NCI-H2196 treated with DMSO at 0.1 percent for 48 hours (cell line): Measurements from ENCODE around the gene FSD1.
"Not testable (repeated sequence)": the region's sequence is repeated elsewhere in the genome, so short reads cannot be mapped to it uniquely, and the experiment has no call there.

Experiments used
- DNase-seq: peaks from one replicate; lab custom pipeline; 2025; ENCODE audit not compliant: unreplicated experiment; lab: John Stamatoyannopoulos, UW

The FSD1 gene

DNA sequence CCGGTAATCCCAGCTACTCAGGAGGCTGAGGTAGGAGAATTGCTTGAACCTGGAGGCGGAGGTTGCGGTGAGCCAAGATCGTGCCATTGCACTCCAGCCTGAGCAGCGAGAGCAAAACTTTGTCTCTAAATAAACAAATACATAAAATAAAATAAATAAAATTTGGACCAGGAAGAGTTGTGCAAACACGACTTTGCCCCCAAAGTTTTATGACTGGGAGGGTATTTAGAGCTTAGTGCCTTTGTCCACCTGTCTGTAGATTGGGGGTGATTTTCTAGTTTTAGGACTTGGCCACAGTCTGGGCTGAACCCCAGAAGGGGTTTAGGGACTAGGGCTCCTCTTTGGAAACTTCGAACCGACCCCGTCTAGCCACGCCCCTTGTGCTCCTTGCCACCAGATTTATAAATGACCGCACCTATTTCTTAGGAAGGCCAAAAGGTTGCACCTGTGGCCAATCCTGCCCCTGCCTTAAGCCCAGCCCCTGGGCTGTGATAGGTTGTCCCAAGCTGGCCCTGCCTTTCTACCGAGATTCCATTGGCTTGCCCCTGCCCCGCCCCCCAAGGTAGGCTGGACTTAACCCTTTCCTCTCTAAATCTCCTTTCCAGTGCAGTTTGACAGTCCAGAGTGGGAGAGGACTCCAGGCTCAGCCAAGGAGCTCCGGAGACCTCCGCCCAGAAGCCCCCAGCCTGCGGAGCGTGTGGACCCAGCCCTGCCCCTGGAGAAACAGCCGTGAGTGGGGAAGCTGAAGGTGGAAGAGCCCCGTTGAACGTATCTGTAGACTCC is 20.0 kb upstream of the FSD1 start:
- DNase-seq = peak; percentile 16

DNA sequence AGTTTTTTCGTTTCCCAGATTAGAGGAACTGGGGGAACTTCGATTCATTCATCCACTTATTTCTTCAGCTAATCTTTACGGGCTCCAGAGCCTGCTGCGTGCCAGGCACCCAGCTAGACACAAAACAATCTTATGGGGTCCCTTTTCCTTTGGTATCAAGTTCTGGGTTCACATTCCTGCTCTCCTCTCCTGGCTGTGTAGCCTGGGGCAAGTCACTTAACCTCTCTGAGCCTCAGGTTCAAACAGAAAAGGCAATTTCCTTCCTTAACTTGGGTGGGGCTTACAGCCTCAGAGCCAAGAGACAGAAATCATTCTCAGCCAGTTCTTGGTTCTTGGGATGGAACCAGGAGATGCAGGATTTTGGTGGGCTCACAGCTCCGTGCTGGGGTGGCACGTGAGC is 19.4 kb upstream of the FSD1 start:
- DNase-seq = no peak

DNA sequence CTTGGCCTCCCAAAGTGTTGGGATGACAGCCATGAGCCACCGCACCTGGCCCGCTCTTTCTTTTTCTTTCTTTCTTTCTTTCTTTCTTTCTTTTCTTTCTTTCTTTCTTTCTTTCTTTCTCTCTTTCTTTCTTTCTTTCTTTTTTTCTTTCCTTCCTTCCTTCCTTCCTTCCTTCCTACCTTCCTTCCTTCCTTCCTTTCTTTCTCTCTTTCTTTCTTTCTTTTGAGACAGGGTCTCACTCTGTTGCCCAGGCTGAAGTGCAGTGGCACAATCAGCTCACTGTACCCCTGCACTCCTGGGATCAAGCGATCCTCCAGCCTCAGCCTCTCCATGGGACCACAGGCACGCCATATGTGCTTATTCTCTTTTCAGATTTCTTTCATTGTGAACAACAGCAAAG is 18.3 kb upstream of the FSD1 start:
- not testable (repeated sequence) for DNase-seq

DNA sequence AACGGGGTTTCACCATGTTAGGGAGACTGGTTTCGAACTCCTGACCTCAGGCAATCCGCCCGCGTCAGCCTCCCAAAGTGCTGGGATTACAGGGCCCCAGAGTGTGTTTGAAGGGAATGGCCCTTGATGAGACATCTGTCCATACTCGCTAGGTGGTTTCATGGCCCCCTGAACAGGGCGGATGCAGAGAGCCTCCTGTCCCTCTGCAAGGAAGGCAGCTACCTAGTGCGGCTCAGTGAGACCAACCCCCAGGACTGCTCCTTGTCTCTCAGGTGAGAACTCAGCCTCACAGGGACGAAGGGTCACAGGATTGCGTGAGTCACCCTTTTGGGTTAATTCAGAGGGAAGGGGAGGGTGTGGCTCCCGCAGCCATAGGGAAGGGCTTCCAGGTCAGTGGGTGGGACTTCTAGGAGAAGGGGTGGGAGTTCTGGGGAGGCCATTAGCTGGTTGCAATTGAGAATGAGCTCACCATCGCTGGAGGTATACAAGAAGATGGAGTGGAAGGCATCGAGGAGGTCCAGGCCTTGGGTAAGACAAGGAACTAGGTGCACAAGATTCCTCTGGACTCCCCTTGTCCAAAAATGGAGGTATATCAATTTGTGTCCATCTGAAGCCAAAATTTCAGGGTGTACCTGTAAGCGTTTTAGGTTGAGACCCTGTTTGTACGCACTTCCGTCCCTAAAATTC is 16.2 kb upstream of the FSD1 start:
- no peak for DNase-seq

DNA sequence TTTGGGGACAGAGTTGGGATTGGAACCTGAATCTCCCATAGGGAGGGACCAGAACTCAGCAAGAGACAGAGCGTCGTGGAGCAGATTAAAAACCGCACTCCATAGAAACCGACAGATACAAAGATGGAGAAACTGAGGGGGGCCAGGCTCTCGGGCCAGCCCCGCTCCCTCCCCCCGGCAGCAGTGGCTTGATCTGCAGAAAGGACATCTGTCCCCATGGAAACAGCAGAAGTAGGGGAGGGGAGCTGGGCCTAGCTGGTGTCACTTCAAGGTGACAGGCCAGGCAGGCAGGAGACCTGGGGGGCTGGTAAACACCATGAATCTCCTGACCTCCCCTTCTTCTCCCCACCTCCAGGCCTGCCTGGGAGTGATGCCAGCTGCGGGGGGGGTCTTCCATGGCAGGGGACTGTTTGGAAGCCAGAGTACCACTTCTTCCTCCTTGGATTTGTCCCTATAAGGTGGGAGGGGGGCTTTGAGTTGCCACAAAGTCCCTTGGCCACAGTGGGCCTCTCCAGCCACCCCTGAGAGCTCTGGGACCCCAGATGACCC is 13.1 kb upstream of the FSD1 start:
- no peak for DNase-seq

DNA sequence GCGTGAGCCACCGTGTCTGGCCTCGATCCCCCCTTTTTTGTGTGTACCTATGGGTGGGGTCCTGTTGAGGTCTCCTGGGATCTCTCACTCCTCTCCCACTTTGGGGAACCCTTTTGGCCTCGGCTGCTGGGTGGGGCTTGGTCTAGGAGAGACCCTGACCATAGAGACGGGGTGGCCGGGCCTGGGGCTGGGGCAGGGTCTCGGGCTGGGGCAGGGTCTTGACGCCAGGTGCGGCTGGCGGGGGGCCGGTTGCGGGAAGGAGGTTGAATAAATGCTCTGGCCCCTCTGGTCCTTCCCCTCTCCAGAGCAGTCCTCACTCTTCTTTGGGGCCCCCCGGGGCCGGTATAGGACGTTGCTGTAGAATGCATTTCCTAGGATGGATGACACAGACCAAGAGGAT is 11.9 kb upstream of the FSD1 start:
- DNase-seq = no peak

DNA sequence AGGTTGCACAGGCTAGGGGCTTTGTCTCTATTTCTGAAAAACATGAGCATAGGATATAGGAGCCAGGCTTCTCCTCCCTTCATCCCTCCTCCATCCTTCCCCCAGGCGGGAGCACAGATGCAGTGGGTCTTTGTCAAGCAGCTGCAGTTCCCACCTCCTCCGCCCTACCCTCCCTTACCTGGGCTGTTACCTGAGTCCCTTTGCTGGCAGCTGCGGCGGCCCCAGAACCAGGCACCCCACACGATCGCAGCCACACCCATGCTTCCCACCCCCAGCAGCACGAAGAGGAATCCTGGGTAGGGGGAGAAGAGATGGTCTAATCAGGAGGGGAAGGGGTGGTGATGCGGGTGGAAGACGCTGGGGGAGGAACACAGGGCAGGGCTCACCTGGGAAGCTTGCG is 10.0 kb upstream of the FSD1 start:
- DNase-seq = no peak

DNA sequence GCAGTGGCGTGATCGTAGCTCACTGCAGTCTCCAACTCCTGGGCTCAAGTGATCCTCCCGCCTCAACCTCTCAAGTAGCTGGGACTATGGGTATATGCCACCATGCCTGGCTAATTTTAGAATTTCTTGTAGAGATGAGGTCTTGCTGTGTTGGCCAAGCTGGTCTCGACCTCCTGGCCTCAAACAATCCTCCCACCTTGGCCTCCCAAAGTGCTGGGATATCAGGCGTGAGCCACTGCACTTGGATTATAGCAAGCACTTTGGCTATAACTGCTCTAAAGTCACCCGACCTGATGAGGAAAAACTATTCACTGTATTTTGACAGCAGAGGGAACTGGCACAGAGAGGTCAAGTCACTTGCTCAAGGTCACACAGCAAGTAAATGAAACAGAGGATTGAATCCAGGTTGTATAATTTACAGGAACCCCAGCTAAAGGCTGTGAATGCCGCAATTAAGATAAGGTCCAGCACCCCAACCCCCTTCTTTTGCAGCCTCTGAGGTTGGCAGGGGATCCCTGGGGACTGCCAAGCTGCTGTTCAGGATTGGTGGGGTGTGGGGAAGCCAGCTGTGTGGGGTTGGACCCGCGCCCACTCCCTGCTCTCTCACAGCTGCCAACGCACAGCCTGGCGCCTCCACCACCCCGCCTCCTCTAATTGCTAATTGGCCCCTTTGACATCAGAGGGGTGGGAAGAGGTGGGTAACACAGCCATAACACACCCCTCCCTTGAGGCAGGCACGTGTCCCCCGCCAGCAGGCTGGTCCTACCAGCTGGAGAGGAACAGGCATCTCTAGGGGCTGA is 8.2 kb upstream of the FSD1 start:
- peak; percentile 71 for DNase-seq

DNA sequence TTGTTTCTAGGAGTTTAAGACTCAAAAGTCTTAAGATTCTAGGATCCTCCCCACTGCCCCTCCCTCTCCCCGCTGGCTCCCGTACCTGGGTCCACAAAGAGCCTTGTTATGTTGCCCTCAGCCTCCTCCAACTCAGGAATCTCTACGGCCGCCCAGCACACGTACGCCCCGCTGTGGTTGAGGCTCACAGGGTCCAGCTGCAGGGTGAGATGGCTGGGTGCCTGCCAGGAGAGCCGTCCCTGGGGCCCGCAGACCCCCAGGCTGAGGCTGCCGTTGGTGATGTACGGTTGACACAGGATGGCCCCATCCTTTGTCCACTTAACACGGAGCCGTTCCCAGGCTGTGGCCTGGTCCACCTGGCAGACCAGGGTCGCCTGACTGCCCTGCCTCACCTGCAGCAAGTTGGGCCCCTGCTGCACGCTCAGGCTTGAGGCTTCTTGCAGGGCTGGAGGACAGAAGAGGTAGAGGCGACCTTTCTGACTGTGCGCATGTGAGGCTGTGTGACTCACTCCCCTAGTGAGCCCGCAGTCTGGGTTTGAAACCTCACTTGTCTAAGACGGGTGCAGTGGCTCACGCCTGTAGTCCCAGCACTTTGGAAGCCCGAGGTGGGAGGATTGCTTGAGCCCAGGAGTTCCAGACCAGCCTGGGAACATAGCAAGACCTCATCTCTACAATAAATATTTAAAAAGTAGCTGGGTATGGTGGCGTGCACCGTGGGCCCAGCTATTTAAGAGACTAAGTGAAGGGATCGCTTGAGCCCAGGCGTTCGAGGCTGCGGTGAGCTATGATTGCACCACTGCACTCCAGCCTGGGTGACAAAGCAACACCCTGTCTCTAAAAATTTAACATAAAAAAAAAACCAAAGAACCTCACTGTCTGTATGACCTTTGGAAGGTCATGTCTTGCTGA is 6.2 kb upstream of the FSD1 start:
- DNase-seq = no peak

DNA sequence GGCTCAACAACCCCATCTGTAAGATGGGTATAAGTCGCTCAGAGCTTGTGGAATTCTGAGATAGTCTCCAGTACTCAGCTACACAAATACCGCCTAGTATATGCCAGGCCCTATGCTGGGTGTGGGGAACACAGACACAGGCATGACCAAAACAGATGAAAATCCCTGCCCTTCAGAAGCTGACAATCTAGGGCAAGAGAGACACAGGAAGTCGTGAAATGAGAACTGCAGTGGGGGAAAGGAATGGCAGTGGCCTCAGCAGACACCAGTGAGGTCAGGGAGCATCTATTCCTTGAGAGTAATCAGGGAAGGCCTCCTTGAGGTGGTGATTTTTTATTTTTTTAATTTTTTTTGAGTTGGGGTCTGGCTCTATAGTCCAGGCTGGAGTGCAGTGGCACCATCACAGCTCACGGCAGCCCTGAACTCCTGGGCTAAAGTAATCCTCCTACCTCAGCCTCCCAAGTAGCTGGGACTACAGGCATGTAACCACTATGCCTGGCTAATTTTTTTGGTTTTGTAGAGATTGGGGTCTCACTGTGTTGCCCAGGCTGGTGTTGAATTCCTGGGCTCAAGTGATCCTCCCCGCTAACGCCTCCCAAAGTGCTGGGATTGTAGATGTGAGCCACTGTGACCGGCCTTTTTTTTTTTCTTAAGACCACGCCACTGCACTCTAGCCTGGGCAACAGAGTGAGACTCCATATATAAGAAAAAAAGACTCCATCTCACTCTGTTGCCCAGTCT is 5.4 kb upstream of the FSD1 start:
- no peak for DNase-seq

DNA sequence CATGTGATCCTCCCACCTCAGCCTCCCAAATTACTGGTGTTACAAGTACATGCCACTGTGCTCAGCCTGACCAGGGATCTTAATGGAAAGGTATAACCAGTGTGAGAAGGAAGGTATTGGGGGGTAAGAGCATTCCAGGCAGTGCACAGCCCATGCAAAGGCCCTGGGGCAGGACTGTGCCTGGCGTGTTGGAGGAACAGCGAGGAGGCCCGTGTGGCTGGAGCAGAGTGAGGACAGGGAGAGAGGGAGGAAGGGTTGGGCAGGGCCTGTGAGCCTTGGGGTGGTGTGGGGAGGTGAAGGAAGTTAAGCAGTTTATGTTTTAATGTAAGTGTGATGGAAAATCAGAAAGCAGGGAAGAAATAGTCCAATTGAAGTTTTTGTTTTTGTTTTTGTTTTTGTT is 3.8 kb upstream of the FSD1 start:
- DNase-seq = no peak

DNA sequence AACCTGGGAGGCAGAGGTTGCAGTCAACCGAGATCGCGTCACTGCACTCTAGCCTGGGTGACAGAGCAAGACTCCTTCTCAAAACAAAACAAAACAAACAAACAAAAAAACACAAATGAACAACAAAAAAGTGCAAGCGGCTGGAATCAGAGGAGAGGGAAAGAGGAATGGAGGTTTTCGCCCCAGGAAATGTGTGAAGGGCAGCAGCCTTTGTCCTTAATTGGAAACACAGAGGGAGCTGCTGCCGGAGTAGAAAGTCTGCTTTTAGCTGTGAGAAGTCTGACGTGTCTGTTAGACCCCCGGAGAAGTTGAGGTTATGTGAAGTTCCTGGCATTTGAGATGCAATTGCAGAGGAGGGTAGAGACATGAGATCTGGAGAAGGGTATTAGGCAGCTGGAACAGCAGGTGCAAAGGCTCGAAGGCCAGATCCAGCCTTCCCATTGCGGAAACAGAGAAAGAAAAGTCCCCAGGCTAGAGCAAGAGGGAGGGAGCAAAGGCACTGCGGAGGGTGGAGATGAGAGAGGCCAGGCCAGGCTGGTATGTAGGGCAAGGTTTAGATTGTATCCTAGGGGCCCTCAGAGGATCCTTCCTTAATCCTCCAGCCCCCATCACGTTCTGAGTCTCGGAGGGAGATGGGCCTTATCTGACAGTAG is 2.7 kb upstream of the FSD1 start:
- no peak for DNase-seq

DNA sequence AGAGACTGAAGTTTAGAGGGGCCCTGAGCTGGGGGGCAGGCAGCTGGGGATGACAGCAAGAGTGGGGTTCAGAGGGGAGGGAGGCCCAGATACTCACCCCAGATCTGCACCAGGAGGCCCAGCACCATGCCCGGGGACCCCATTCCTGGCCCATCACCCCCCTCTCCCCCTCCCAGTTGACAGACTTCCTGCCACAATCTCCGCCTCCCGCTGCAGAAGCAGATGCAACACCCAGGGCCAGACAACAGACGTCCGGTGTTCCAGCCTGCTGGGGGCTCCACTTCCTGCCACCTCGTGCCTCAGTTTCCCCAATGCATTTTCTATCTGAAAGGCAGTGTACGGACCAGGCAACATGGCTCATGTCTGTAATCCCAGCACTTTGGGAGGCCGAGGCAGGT is 2.2 kb upstream of the FSD1 start, which contains the start of gene TMIGD2:
Gene TMIGD2 (minus strand): TSS at position 147 of the 398 bp plus-strand sequence. CDS start 4 bp downstream, at position 143.
- DNase-seq = no peak

DNA sequence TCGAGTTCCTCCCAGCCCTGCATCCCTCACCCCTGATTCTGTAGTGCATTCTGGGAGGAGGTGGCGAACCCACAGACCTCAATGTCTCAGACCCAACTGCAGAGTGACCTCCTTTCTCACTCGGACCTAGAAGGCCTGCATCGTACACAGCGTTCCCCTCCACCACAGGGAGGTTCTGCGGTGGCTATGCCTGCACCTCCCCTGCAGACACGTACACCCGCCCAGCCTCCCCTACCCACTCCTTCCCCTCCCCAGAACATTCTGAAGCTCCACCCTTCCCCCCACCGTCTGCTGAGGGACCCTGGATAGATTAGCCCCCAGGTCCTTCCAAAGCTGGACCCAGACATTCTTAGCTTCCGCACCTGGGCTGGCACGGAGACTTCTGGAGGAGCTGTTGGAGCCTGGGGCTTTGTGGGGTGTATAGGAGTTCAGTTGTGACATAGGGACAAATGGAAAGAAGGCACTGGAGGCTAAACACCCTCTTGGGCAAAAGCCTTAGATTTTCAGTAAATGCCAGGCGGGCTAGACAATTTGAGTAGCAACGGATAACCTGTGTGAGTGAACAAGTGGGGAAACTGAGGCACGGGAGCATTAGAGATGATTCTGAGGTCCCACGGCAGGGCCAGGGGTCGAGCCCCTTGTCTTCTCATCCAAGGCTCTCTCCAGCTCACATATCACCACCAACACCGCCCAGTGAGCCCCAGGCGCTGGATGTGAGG is 420 bp upstream of the FSD1 start:
- DNase-seq = no peak

DNA sequence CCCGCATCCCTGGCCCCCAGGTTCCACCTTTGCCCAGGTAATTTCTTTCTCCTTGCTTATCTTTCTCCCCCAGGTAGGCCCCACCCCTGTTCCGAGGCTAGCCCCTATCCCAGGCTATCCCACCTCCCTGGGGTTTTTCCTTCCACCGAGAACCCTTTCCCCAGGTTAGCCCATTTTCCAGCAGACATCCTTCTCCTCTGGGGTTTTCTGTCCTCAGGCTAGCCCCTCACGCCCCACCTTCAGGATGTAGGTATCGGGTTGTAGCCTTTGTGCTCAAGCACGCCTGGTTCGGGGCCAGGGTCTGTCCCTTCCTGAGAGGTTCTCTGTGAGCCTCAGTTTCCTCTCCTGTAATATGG is 837 bp downstream of the FSD1 start:
- no peak for DNase-seq

DNA sequence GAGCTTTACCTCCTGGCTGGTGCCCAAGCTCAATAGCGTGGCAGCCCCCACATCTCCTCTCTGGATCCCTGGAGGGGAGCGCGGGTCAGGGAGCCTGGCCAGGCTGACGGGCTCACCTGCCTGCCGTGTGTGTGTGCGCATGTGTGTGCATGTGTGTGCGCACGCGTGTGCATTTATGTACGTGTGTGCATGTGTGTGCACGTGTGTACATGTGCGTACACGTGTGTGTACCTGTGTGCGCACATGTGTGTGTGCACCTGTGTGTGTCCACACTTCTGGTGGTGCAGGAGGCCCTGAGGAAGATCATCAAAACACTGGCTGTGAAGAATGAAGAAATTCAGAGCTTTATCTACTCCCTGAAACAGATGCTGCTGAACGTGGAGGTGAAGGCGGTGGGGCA is 1.3 kb downstream of the FSD1 start:
- no peak for DNase-seq

DNA sequence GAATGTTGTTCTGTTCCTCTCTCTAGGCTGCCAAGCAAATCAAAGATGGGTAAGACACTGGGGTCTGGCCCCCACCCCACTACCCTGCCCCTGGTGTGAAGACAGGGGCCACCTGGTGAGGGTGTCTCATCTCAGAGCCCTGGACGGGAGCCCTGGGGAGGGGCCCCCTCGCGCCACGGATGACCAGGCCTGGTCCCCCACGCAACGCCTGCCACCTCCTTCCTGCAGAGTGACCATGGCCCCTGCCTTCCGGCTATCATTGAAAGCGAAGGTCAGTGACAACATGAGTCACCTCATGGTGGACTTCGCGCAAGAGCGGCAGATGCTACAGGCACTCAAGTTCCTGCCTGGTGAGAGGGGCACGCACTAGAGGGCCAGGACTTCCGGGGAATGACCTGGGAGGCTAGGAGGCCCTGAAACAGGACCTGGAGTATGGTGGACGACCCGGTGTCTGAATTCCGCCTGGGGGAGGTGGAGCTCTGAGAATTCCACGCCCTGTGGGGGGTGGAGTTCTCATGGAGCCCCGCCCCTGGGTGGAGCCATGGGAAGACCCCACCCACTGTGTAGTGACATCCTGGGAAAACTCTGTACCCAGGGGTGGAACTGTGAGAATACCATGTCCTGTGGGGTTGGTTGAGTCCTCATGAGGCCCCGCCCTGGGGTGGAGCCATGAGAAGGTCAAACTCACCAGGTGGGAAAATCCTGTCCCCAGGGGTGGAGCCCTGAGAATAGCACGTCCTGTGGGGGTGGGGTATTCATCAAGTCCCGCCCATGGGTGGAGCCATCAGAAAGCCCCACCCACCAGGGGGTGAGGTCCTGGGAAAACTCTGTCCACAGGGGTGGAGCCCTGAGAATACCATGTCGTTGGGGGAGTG is 6.1 kb downstream of the FSD1 start:
- no peak for DNase-seq
